NCI-H526 treated with DMSO at 0.1 percent for 48 hours (cell line): ENCODE results near the gene RRAGC.

Source experiments
- DNase-seq: peaks from one replicate; lab custom pipeline; 2025; lab: John Stamatoyannopoulos, UW

Gene RRAGC

GRCh38 chr1:38859561-38860453, at the start of gene RRAGC:
Gene RRAGC (minus strand): TSS chr1:38859772. CDS start chr1:38859646, 126 bp downstream.
- peak; percentile 96 for DNase-seq

GRCh38 chr1:38908821-38909220, 49.2 kb upstream of the RRAGC start:
- no peak for DNase-seq

DNA sequence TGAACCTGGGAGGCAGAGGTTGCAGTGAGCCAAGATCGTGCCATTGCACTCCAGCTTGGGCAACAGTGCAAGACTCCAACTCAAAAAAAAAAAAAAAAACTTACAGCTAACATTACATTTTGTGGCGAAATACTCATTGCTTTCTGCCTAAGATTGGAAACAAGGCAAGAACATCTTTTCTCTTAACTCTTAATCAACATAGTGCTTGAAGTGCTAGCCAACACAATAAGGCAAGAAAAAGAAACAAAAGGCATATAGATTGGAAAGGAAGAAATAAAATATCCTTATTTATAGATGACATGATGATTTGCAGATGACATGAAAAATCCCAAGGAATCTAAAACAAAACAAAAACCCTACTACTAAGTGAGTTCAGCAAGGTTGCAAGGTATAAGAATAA, 46.4 kb upstream of the RRAGC start:
- DNase-seq, result no peak

DNA sequence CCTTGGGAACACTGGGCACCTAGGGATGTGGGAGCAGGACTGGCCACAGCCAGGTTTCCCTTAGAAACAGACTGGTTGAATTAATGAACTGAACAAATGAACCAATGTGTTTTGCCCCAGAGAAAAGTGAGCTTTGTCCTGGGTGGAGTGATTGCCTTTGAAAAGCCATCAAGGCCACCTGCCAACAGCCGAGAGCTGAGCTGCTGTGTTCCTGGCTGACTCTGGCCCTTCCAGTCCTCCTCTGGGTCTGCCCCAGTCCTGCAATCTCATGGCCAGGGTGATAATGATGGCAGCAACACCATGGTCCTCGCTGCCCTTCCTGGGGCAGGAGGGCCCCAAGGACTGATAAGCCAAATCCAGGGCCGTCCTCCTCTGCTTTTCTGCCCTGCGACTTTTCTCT, 40.0 kb upstream of the RRAGC start:
- no peak for DNase-seq

- DNase-seq, result no peak
Measured at GRCh38 chr1:38898653-38899230, 39.2 kb upstream of the RRAGC start.

DNA sequence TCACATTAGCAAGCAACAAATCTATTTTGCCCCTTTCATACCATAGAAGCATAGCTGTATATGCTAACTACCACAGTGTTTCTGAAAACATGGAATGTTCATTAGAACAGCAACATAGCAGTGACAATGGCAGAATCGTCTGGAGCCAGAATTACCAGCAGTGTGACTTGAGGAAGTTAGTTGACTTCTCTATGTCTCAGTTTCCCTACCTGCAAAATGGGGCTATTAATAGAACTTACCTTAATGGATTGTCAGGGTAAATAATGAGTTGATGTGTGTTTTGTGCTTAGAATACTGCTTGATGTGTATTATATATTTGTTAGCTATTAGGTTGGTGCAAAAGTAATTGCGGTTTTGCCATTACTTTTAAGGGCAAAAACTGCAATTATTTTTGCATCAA, 36.6 kb upstream of the RRAGC start:
- no peak for DNase-seq

DNA sequence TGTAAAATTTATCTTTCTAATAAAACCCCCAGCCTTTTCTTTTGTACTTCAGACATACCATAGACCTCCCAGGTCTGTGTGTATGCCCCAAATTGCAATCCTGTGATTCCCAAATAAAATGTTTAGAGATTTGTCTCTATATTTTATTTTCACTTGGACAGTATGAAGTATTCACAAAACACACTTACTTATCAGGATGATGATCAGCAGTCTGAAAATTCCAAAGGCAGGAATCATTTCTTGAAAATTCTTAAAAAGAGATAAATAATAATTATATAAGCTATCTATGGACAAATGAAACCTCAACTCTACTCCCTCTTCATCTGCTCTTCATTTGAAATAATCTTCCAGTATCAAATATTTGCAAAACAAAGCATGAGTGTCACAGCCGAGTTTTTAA, 33.4 kb upstream of the RRAGC start:
- no peak for DNase-seq

GRCh38 chr1:38891753-38892152, 32.2 kb upstream of the RRAGC start:
- DNase-seq, result no peak

DNA sequence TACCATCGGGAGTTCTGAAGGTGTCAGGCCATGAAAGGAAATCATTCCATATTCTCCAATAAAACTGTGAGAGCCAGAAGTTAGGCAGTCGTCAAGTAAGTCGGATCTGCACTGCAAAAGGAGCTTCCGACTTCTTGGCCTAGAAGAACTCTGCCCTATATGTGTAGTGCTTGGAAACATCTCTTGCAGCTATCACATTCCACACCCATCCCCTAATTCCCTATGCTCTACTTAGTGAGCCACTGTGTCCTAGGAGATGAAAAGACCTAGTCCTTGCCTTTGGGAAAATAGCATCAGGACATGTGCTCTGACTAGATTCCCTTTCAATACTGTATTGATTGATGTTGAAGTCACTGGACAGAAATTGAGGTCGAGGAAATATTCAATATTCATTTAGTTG, 30.0 kb upstream of the RRAGC start:
- no peak for DNase-seq

GRCh38 chr1:38888423-38889333, 29.1 kb upstream of the RRAGC start:
- no peak for DNase-seq

GRCh38 chr1:38885092-38885491, 25.5 kb upstream of the RRAGC start:
- DNase-seq, result no peak

- no peak for DNase-seq
Measured at GRCh38 chr1:38881487-38881886, 21.9 kb upstream of the RRAGC start, which contains the start of gene GJA9. Gene GJA9 (minus strand): TSS chr1:38881587. CDS start chr1:38876098, 5,489 bp downstream.

DNA sequence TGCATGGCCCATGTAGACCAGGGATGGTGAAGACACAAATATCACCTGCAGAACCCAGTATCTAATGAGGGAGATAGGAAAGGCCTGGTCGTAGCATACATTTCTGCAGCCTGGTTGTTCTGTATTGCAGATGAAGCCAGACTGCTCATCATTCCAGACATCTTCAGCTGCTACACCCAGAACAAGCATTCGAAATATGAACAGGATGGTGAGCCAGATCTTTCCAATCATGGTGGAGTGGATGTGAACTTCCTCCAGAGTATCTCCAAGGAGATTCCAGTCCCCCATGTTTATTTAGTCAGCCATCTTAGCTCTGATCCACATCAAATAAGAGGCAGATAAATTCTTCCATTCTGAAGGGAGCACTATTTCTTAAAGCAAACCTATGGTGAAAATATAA, 16.2 kb upstream of the RRAGC start:
- DNase-seq, result no peak

GRCh38 chr1:38873027-38873969, 13.7 kb upstream of the RRAGC start, which contains the start of gene MYCBP:
Gene MYCBP (minus strand): TSS chr1:38873348. CDS start chr1:38873305, 43 bp downstream.
- peak; percentile 98 for DNase-seq

- DNase-seq, result no peak
Measured at GRCh38 chr1:38872401-38873026, 12.9 kb upstream of the RRAGC start.

DNA sequence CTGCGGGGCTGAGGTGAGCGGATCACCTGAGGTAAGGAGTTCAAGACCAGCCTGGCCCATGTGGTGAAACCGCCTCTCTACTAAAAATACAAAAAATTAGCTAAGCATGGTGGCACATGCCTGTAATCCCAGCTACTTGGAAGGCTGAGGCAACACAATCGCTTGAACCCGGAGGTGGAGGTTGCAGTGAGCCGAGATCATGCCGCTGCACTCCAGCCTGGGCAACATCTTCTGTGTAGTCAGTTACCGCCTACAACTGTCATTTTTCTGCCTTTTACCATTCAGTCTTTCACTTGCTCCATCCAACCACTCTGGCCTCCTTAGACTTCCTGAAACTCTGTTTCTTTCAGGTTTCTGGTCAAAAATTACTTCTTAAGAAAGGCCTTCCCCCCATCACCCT, 11.4 kb upstream of the RRAGC start:
- DNase-seq, result no peak

DNA sequence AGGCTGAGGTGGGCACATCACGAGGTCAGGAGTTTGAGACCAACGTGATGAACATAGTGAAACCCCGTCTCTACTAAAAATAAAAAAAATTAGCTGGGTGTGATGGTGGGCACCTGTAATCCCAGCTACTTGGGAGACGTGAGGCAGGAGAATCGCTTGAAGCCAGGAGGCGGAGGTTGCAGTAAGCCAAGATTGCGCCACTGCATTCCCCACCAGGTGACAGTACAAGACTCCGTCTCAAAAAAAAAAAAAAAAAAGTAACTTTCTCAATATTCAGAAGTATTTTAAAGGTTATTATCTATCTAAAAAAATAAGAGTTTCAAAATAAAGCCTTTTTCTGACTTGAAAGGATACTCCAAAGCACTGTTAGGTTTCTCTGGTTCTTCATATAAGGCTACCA, 7.6 kb upstream of the RRAGC start:
- no peak for DNase-seq

- DNase-seq, result no peak
Measured at GRCh38 chr1:38865112-38865715, 5.6 kb upstream of the RRAGC start.

DNA sequence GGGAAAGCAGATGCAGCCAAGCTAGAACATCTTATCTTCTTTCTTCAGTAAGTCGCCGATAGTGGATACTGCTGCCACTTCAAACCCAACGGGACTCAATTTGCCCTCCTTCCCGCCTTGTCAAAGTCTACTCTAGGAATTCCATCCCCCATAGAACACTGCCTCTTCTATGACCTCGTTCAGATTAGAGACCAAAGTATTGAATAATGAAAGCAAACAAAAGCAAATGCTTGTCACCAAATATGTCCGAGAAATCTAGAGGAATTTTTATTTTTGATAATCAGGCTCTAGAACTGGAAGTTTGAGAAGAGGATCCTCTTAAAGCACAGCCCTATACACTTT, 853 bp upstream of the RRAGC start:
- DNase-seq, result no peak

GRCh38 chr1:38858833-38859560, 575 bp downstream of the RRAGC start:
- peak; percentile 30 for DNase-seq
